Astrocyte of the cerebellum (primary cell): ENCODE measurements around the gene ZBTB9.

Experiments used
- DNase-seq: peaks from one replicate; pipeline ENCODE4 v3.0.0-alpha.2; 2011; ENCODE audit warnings: low read depth
- H3K4me3 ChIP-seq: 2 replicates; pipeline ENCODE4 v1.5.1; 2011; ENCODE audit warnings: mild to moderate bottlenecking, low read depth, low read length, moderate library complexity
- CTCF ChIP-seq: IDR thresholded peaks from 2 replicates; pipeline ENCODE4 v1.5.1; 2012; ENCODE audit warnings: low read length, low read depth, moderate library complexity, mild to moderate bottlenecking; ENCODE audit errors: missing control alignments
- in situ Hi-C: cut with HindIII; loops from 2 replicates; pipeline ENCODE4 v1.10.0; 2017; ENCODE audit warnings: low sequenced_read_pairs

ZBTB9 gene

GRCh38 chr6:33410050-33410710 is 44.2 kb upstream of the ZBTB9 start:
- DNase-seq, result peak; percentile 94
- no peak for TF ChIP-seq CTCF
- peak overlapping the region; percentile 72 for H3K4me3 ChIP-seq
- in situ Hi-C loops, result no loop called here

GRCh38 chr6:33410711-33411631 is 43.4 kb upstream of the ZBTB9 start, which contains the start of gene PHF1:
Gene PHF1 (plus strand): TSS chr6:33411014. CDS start chr6:33412264, 1,250 bp downstream.
- peak within 1 kb of the TSS; percentile 72 for H3K4me3 ChIP-seq
- TF ChIP-seq CTCF, result no peak
- DNase-seq, result peak; percentile 38
- in situ Hi-C loops, result no loop called here

- no peak for TF ChIP-seq CTCF
- in situ Hi-C loops, result no loop called here
- peak overlapping the region; percentile 72 for H3K4me3 ChIP-seq
- no peak for DNase-seq
Observed at GRCh38 chr6:33411632-33412005, 42.8 kb upstream of the ZBTB9 start.

- DNase-seq, result no peak
- H3K4me3 ChIP-seq, result no peak overlapping the region
- TF ChIP-seq CTCF, result no peak
- in situ Hi-C loops, result no loop called here
Observed at GRCh38 chr6:33412140-33413009, 42.0 kb upstream of the ZBTB9 start.

GRCh38 chr6:33413241-33414120 is 40.9 kb upstream of the ZBTB9 start:
- no peak overlapping the region for H3K4me3 ChIP-seq
- no peak for TF ChIP-seq CTCF
- DNase-seq, result no peak
- in situ Hi-C loops, result no loop called here
